HUES6 (cell line): ENCODE measurements around the gene MACROD1.
"Not testable (repeated sequence)": the region's sequence is repeated elsewhere in the genome, so short reads cannot be mapped to it uniquely, and the experiment has no call there.

Experiments
- H3K27ac ChIP-seq: 2 replicates; pipeline ENCODE4 v1.7.0; 2013; ENCODE audit warnings: low read depth, mild to moderate bottlenecking, low read length, inconsistent platforms
- H3K27me3 ChIP-seq: 2 replicates; pipeline ENCODE4 v1.6.1; 2013; ENCODE audit warnings: low read length; ENCODE audit not compliant: control insufficient read depth, insufficient read depth
- H3K36me3 ChIP-seq: 2 replicates; pipeline ENCODE4 v1.6.1; 2013; ENCODE audit warnings: low read length; ENCODE audit not compliant: control insufficient read depth, insufficient read depth
- H3K4me1 ChIP-seq: 2 replicates; pipeline ENCODE4 v1.6.1; 2013; ENCODE audit warnings: low read length; ENCODE audit not compliant: control insufficient read depth, insufficient read depth
- H3K4me3 ChIP-seq: 2 replicates; pipeline ENCODE4 v1.5.1; 2013; ENCODE audit warnings: low read depth, low read length
- H3K9ac ChIP-seq: one replicate; pipeline ENCODE4 v1.6.1; 2013; ENCODE audit warnings: mild to moderate bottlenecking, low read length
- H3K9me3 ChIP-seq: 2 replicates; pipeline ENCODE4 v1.6.1; 2013; ENCODE audit warnings: low read depth, low read length; ENCODE audit not compliant: control insufficient read depth, insufficient read depth

MACROD1 gene

GRCh38 chr11:63969461-63969860, 196.5 kb downstream of the MACROD1 start:
- Histone ChIP-seq H3K9ac (no peak overlapping the region), H3K36me3 (no peaks in the 10 kb centered on the region), H3K9me3 (no peaks in the 10 kb centered on the region), H3K27me3 (peaks cover 14% of the 10 kb centered on the region; the same call in 1 of the 2 replicates), H3K4me3 (no peak overlapping the region), H3K4me1 (no peaks in the 10 kb centered on the region), H3K27ac (no peak overlapping the region)

GRCh38 chr11:63966444-63966843, 199.5 kb downstream of the MACROD1 start:
- H3K27me3 ChIP-seq, result peaks cover 9% of the 10 kb centered on the region; the same call in 1 of the 2 replicates
- H3K9ac ChIP-seq, result no peak overlapping the region
- no peaks in the 10 kb centered on the region for H3K36me3 ChIP-seq
- H3K4me3 ChIP-seq, result no peak overlapping the region
- H3K27ac ChIP-seq, result no peak overlapping the region
- H3K4me1 ChIP-seq, result peaks cover 4% of the 10 kb centered on the region
- H3K9me3 ChIP-seq, result no peaks in the 10 kb centered on the region

- not testable (repeated sequence) for H3K9me3 ChIP-seq, H3K27ac ChIP-seq, H3K4me3 ChIP-seq, H3K9ac ChIP-seq, H3K36me3 ChIP-seq, H3K4me1 ChIP-seq, H3K27me3 ChIP-seq
Measured at GRCh38 chr11:63963895-63964294, 202.0 kb downstream of the MACROD1 start.

- Histone ChIP-seq H3K27ac (no peak overlapping the region), H3K36me3 (peaks cover 8% of the 10 kb centered on the region; the same call in 1 of the 2 replicates), H3K9me3 (no peaks in the 10 kb centered on the region), H3K27me3 (no peaks in the 10 kb centered on the region), H3K4me1 (peaks cover 7% of the 10 kb centered on the region), H3K4me3 (no peak overlapping the region), H3K9ac (peak overlapping the region; percentile 15)
Measured at GRCh38 chr11:63961608-63962412, 204.1 kb downstream of the MACROD1 start.

GRCh38 chr11:63958008-63958407, 207.9 kb downstream of the MACROD1 start:
- Histone ChIP-seq H3K27ac (no peak overlapping the region), H3K9ac (no peak overlapping the region), H3K4me1 (peaks cover 7% of the 10 kb centered on the region), H3K36me3 (peaks cover 42% of the 10 kb centered on the region), H3K9me3 (no peaks in the 10 kb centered on the region), H3K27me3 (no peaks in the 10 kb centered on the region), H3K4me3 (no peak overlapping the region)

GRCh38 chr11:63952570-63952969, 213.3 kb downstream of the MACROD1 start:
- Histone ChIP-seq H3K27ac (no peak overlapping the region), H3K27me3 (no peaks in the 10 kb centered on the region), H3K9me3 (no peaks in the 10 kb centered on the region), H3K4me3 (no peak overlapping the region), H3K4me1 (no peaks in the 10 kb centered on the region), H3K9ac (no peak overlapping the region), H3K36me3 (peaks cover 68% of the 10 kb centered on the region)

- Histone ChIP-seq H3K9me3 (no peaks in the 10 kb centered on the region), H3K9ac (peak overlapping the region; percentile 0), H3K27me3 (no peaks in the 10 kb centered on the region), H3K4me1 (no peaks in the 10 kb centered on the region), H3K27ac (no peak overlapping the region), H3K4me3 (no peak overlapping the region), H3K36me3 (peaks cover 67% of the 10 kb centered on the region)
Measured at GRCh38 chr11:63951779-63952536, 214.0 kb downstream of the MACROD1 start.
